HK-2 (cell line): ENCODE data around the gene ETV4.

Experiments used
- DNase-seq: peaks from one replicate; pipeline ENCODE4 v3.0.0-alpha.2; 2018; ENCODE audit not compliant: unreplicated experiment

The ETV4 gene

GRCh38 chr17:43543771-43544575 is 2.2 kb downstream of the ETV4 start:
- DNase-seq, result no peak

- no peak for DNase-seq
Measured at GRCh38 chr17:43543300-43543699, 2.8 kb downstream of the ETV4 start.

GRCh38 chr17:43542859-43543258 is 3.3 kb downstream of the ETV4 start:
- no peak for DNase-seq

GRCh38 chr17:43540821-43541674 is 5.1 kb downstream of the ETV4 start:
- no peak for DNase-seq

GRCh38 chr17:43536236-43536992 is 9.7 kb downstream of the ETV4 start:
- no peak for DNase-seq

GRCh38 chr17:43534909-43535308 is 11.2 kb downstream of the ETV4 start:
- no peak for DNase-seq

GRCh38 chr17:43533699-43534098 is 12.4 kb downstream of the ETV4 start:
- DNase-seq, result no peak

GRCh38 chr17:43532581-43532980 is 13.6 kb downstream of the ETV4 start:
- no peak for DNase-seq

GRCh38 chr17:43531955-43532354 is 14.2 kb downstream of the ETV4 start:
- DNase-seq, result no peak

GRCh38 chr17:43531082-43531378 is 15.1 kb downstream of the ETV4 start:
- DNase-seq, result no peak

GRCh38 chr17:43530288-43531081 is 15.7 kb downstream of the ETV4 start:
- DNase-seq, result peak; percentile 84

- no peak for DNase-seq
Measured at GRCh38 chr17:43529947-43530287, 16.2 kb downstream of the ETV4 start.

GRCh38 chr17:43528988-43529814 is 16.9 kb downstream of the ETV4 start:
- no peak for DNase-seq

- no peak for DNase-seq
Measured at GRCh38 chr17:43528319-43528987, 17.7 kb downstream of the ETV4 start.

GRCh38 chr17:43526886-43527648 is 19.1 kb downstream of the ETV4 start:
- DNase-seq, result no peak

GRCh38 chr17:43524945-43525575 is 21.1 kb downstream of the ETV4 start:
- DNase-seq, result no peak

- no peak for DNase-seq
Measured at GRCh38 chr17:43521389-43521788, 24.8 kb downstream of the ETV4 start.

GRCh38 chr17:43517615-43518386 is 28.3 kb downstream of the ETV4 start:
- DNase-seq, result no peak
